ENCODE measurements around the gene PKP3.
"Not testable (repeated sequence)": the region's sequence is repeated elsewhere in the genome, so short reads cannot be mapped to it uniquely, and the experiment has no call there.

Gene PKP3

GRCh38 chr11:379205-380094 lies 14.6 kb upstream of the PKP3 start:
- no peak for DNase-seq

- DNase-seq, result no peak
These were observed 13.9 kb upstream of the PKP3 start for GRCh38 chr11:380095-380480.

- DNase-seq, result no peak
These were observed 13.5 kb upstream of the PKP3 start for GRCh38 chr11:380491-380890.

- no peak for DNase-seq
These were observed 13.0 kb upstream of the PKP3 start for GRCh38 chr11:380996-381395.

- no peak for DNase-seq
These were observed 12.4 kb upstream of the PKP3 start for GRCh38 chr11:381501-382072.

GRCh38 chr11:382081-382629 lies 11.9 kb upstream of the PKP3 start:
- DNase-seq, result no peak

GRCh38 chr11:383431-383830 lies 10.6 kb upstream of the PKP3 start:
- no peak for DNase-seq

GRCh38 chr11:384511-384910 lies 9.5 kb upstream of the PKP3 start:
- DNase-seq, result no peak

- no peak for DNase-seq
These were observed 8.2 kb upstream of the PKP3 start for GRCh38 chr11:385594-386351.

- DNase-seq, result no peak
These were observed 7.5 kb upstream of the PKP3 start for GRCh38 chr11:386483-386882.

GRCh38 chr11:387193-387793 lies 6.7 kb upstream of the PKP3 start:
- no peak for DNase-seq

GRCh38 chr11:389369-389768 lies 4.6 kb upstream of the PKP3 start:
- DNase-seq, result not testable (repeated sequence)

- no peak for DNase-seq
These were observed 3.8 kb upstream of the PKP3 start for GRCh38 chr11:390175-390574.

- no peak for DNase-seq
These were observed 2.6 kb upstream of the PKP3 start for GRCh38 chr11:391117-392017.

GRCh38 chr11:392102-392777 lies 1.8 kb upstream of the PKP3 start:
- DNase-seq, result no peak

GRCh38 chr11:393219-394033 lies 583 bp upstream of the PKP3 start:
- DNase-seq, result no peak

- DNase-seq, result no peak
These were observed 1.0 kb downstream of the PKP3 start for GRCh38 chr11:394858-395655.

- DNase-seq, result no peak
These were observed 1.9 kb downstream of the PKP3 start for GRCh38 chr11:395866-396265.

- no peak for DNase-seq
These were observed 2.5 kb downstream of the PKP3 start for GRCh38 chr11:396511-396947.
